ENCODE data around the gene SDC4.

DNA sequence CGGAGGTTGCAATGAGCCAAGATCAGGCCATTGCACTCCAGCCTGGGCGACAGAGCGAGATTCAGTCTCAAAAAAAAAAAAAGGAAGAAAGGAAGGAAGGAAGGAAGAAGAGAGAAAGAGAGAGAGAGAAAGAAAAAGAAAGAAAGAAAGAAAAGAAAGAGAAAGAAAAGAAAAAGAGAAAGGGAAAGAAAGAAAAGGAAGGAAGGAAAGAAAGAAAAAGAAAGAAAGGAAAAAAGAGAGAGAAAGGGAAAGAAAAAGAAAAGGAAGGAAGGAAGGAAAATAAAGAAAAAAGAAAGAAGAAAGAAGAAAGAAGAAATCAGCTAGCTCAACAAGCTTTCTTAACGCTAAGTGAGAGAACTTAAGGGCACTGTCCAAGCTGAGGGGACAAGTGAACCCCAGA lies 32.6 kb downstream of the SDC4 start:
- TF ChIP-seq NR2C2 (IDR thresholded peaks at IDR 0.05; ENCODE audit: borderline replicate concordance, control insufficient read depth, insufficient read length, low read depth) (no peak), SPI1 (IDR thresholded peaks at IDR 0.05; ENCODE audit: borderline replicate concordance, insufficient read depth, low read depth, low read length) (no peak), POLR2A (IDR thresholded peaks at IDR 0.05; ENCODE audit: low read depth, low read length) (no peak), SREBF2 (IDR thresholded peaks at IDR 0.05; ENCODE audit: low read length) (no peak), KDM1A (IDR thresholded peaks at IDR 0.05; ENCODE audit: borderline replicate concordance) (no peak)
- TF ChIP-seq, protein P1, sequence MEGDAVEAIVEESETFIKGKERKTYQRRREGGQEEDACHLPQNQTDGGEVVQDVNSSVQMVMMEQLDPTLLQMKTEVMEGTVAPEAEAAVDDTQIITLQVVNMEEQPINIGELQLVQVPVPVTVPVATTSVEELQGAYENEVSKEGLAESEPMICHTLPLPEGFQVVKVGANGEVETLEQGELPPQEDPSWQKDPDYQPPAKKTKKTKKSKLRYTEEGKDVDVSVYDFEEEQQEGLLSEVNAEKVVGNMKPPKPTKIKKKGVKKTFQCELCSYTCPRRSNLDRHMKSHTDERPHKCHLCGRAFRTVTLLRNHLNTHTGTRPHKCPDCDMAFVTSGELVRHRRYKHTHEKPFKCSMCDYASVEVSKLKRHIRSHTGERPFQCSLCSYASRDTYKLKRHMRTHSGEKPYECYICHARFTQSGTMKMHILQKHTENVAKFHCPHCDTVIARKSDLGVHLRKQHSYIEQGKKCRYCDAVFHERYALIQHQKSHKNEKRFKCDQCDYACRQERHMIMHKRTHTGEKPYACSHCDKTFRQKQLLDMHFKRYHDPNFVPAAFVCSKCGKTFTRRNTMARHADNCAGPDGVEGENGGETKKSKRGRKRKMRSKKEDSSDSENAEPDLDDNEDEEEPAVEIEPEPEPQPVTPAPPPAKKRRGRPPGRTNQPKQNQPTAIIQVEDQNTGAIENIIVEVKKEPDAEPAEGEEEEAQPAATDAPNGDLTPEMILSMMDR (IDR thresholded peaks at IDR 0.05 in 2 of 3, conservative IDR thresholded peaks at IDR 0.05 in 1 of 3; ENCODE audit: control insufficient read depth in 2 of 3, extremely low read depth in 1 of 3, insufficient read depth in 1 of 3, low read depth in 3 of 3, low read length in 3 of 3), result no peak
- TF ChIP-seq, protein P2, sequence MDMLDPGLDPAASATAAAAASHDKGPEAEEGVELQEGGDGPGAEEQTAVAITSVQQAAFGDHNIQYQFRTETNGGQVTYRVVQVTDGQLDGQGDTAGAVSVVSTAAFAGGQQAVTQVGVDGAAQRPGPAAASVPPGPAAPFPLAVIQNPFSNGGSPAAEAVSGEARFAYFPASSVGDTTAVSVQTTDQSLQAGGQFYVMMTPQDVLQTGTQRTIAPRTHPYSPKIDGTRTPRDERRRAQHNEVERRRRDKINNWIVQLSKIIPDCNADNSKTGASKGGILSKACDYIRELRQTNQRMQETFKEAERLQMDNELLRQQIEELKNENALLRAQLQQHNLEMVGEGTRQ (IDR thresholded peaks at IDR 0.05; ENCODE audit: borderline replicate concordance, low read depth, low read length), result no peak
- TF ChIP-seq, protein P3, sequence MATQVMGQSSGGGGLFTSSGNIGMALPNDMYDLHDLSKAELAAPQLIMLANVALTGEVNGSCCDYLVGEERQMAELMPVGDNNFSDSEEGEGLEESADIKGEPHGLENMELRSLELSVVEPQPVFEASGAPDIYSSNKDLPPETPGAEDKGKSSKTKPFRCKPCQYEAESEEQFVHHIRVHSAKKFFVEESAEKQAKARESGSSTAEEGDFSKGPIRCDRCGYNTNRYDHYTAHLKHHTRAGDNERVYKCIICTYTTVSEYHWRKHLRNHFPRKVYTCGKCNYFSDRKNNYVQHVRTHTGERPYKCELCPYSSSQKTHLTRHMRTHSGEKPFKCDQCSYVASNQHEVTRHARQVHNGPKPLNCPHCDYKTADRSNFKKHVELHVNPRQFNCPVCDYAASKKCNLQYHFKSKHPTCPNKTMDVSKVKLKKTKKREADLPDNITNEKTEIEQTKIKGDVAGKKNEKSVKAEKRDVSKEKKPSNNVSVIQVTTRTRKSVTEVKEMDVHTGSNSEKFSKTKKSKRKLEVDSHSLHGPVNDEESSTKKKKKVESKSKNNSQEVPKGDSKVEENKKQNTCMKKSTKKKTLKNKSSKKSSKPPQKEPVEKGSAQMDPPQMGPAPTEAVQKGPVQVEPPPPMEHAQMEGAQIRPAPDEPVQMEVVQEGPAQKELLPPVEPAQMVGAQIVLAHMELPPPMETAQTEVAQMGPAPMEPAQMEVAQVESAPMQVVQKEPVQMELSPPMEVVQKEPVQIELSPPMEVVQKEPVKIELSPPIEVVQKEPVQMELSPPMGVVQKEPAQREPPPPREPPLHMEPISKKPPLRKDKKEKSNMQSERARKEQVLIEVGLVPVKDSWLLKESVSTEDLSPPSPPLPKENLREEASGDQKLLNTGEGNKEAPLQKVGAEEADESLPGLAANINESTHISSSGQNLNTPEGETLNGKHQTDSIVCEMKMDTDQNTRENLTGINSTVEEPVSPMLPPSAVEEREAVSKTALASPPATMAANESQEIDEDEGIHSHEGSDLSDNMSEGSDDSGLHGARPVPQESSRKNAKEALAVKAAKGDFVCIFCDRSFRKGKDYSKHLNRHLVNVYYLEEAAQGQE (IDR thresholded peaks at IDR 0.05; ENCODE audit: low read depth, low read length), result no peak

Data from GM12878 (cell line).